LNCaP clone FGC (cell line): ENCODE measurements around the gene PARVA.

Source experiments
- DNase-seq: peaks from one replicate; pipeline ENCODE4 v3.0.0-alpha.2; 2011; ENCODE audit warnings: low read depth
- H3K4me3 ChIP-seq: 2 replicates; pipeline ENCODE4 v1.5.1; 2011; ENCODE audit warnings: mild to moderate bottlenecking, low read depth, low read length, control low read depth
- CTCF ChIP-seq: IDR thresholded peaks from 2 replicates; pipeline ENCODE4 v1.5.1; 2012; ENCODE audit warnings: mild to moderate bottlenecking; ENCODE audit not compliant: control insufficient read depth, insufficient read depth; ENCODE audit errors: extremely low read depth

The PARVA gene

GRCh38 chr11:12567746-12568460 is 190.5 kb downstream of the PARVA start:
- no peak for TF ChIP-seq CTCF
- DNase-seq = no peak

GRCh38 chr11:12569499-12570425 is 192.4 kb downstream of the PARVA start:
- no peak for DNase-seq
- no peak for TF ChIP-seq CTCF
- H3K4me3 ChIP-seq = no peak overlapping the region

More at GRCh38 chr11:12567746-12568460, 190.5 kb downstream of the PARVA start:
- H3K4me3 ChIP-seq = no peak overlapping the region

- no peak for DNase-seq
- no peak for TF ChIP-seq CTCF
These were observed 196.5 kb downstream of the PARVA start for GRCh38 chr11:12573707-12574485.

GRCh38 chr11:12577725-12578644 is 200.6 kb downstream of the PARVA start:
- TF ChIP-seq CTCF = no peak
- no peak for DNase-seq

More at GRCh38 chr11:12573707-12574485, 196.5 kb downstream of the PARVA start:
- no peak overlapping the region for H3K4me3 ChIP-seq

GRCh38 chr11:12581416-12581815 is 204.0 kb downstream of the PARVA start:
- no peak for DNase-seq
- H3K4me3 ChIP-seq = no peak overlapping the region
- no peak for TF ChIP-seq CTCF

More at GRCh38 chr11:12577725-12578644, 200.6 kb downstream of the PARVA start:
- no peak overlapping the region for H3K4me3 ChIP-seq

GRCh38 chr11:12581923-12582322 is 204.6 kb downstream of the PARVA start:
- DNase-seq = no peak
- TF ChIP-seq CTCF = no peak
- no peak overlapping the region for H3K4me3 ChIP-seq
